ENCODE measurements around the gene GCA. TPM values are rescaled to one million over a fixed set of nuclear protein-coding genes. Genes with fewer than 3 reads are reported as not detected.

GCA gene
- total RNA-seq (2021) = 7.0 and 11.6 TPM in 2 replicates
- Bru-seq, nascent RNA = percentile 54 among the genes with signal in this experiment
- percentile 64 among the genes with signal in this experiment for BruChase-seq, experiment 1, labeled RNA remaining after a 2-hour chase
- BruChase-seq, experiment 2, labeled RNA remaining after a 6-hour chase = percentile 50 among the genes with signal in this experiment
- long read RNA-seq, transcript GCA-204 (8 exons, 1,992 nt) = major isoform, 19 of 24 reads
- long read RNA-seq, partial matches to known transcripts = 1 of 24 reads
- long read RNA-seq, other reads (novel, unspliced or antisense) = 1 of 24 reads

GRCh38 chr2:162343824-162344616 is at the start of gene GCA:
Gene GCA (plus strand): TSS chr2:162344132. CDS start chr2:162344249, 117 bp downstream.
- TF ChIP-seq EZH2 (IDR thresholded peaks at IDR 0.05; ENCODE audit: borderline replicate concordance, low read depth, low read length, poor library complexity, severe bottlenecking) (no peak), CTCF (conservative IDR thresholded peaks at IDR 0.05; ENCODE audit: low read depth, low read length) (no peak)
- peak; percentile 95 for DNase-seq (ENCODE audit: low spot score)
- Histone ChIP-seq H3K4me1 (ENCODE audit: insufficient read depth, low read length, poor library complexity, severe bottlenecking) (peaks cover 7% of the 10 kb centered on the region), H3K27ac (ENCODE audit: low read depth, low read length, poor library complexity, severe bottlenecking) (peak within 1 kb of the TSS; percentile 32), H3K9me3 (ENCODE audit: low read depth, low read length, poor library complexity, severe bottlenecking) (no peaks in the 10 kb centered on the region), H3K4me3 (ENCODE audit: low read depth, low read length, poor library complexity, severe bottlenecking) (peak within 1 kb of the TSS; percentile 62), H3K36me3 (ENCODE audit: insufficient read depth, low read length, poor library complexity, severe bottlenecking) (no peaks in the 10 kb centered on the region), H3K27me3 (replicated peaks; ENCODE audit: insufficient read depth, low read depth, low read length, poor library complexity) (no peaks in the 10 kb centered on the region)
- CTCF ChIA-PET = interaction anchor here (0.6 to 1.1 kb wide), 2 partner anchors 16 to 542 kb away, joined by 3 to 6 read pairs; no protein-coding TSS in a partner anchor
- intact Hi-C loops (cut with micrococcal nuclease; ENCODE audit: unreplicated experiment) = no loop called here
- POLR2A ChIA-PET (ENCODE audit: low non-redundant PET) = no interaction called here
- BruUV-seq (replicated peaks) = no TSS peak

DNA sequence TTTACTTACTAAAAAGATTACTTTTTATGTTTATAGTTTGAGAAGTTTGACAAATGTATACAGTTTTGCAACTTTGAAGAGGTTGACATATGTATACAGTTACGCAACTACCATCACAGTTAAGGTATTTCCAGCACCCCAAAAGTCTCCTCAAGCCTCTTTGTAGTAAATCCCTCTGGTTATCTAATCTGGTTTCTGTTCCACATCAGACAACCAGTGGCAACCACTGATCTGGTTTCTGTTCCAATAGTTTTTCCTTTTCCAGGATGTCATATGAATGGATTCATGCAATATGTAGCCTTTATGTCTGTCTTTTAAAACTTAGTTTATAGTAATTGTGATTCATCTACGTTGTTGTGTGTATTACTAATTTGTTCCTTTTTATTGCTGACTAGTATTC is 48.9 kb upstream of the GCA start:
- BruUV-seq (replicated peaks) = no TSS peak
- H3K4me1 ChIP-seq (ENCODE audit: insufficient read depth, low read length, poor library complexity, severe bottlenecking) = no peaks in the 10 kb centered on the region
- ChIA-PET POLR2A (ENCODE audit: low non-redundant PET) (no interaction called here), CTCF (no interaction called here)
- DNase-seq (ENCODE audit: low spot score) = no peak
- H3K27ac ChIP-seq (ENCODE audit: low read depth, low read length, poor library complexity, severe bottlenecking) = no peak overlapping the region
- TF ChIP-seq EZH2 (IDR thresholded peaks at IDR 0.05; ENCODE audit: borderline replicate concordance, low read depth, low read length, poor library complexity, severe bottlenecking) (no peak), CTCF (conservative IDR thresholded peaks at IDR 0.05; ENCODE audit: low read depth, low read length) (no peak)
- H3K9me3 ChIP-seq (ENCODE audit: low read depth, low read length, poor library complexity, severe bottlenecking) = no peaks in the 10 kb centered on the region
- no peaks in the 10 kb centered on the region for H3K27me3 ChIP-seq (replicated peaks; ENCODE audit: insufficient read depth, low read depth, low read length, poor library complexity)
- H3K36me3 ChIP-seq (ENCODE audit: insufficient read depth, low read length, poor library complexity, severe bottlenecking) = no peaks in the 10 kb centered on the region
- intact Hi-C loops (cut with micrococcal nuclease; ENCODE audit: unreplicated experiment) = loop anchor here (10.0 kb wide), 1 partner anchor 330 kb away; no protein-coding TSS in a partner anchor
- H3K4me3 ChIP-seq (ENCODE audit: low read depth, low read length, poor library complexity, severe bottlenecking) = no peak overlapping the region

- no peaks in the 10 kb centered on the region for H3K36me3 ChIP-seq (ENCODE audit: insufficient read depth, low read length, poor library complexity, severe bottlenecking)
- no peaks in the 10 kb centered on the region for H3K4me1 ChIP-seq (ENCODE audit: insufficient read depth, low read length, poor library complexity, severe bottlenecking)
- H3K27ac ChIP-seq (ENCODE audit: low read depth, low read length, poor library complexity, severe bottlenecking) = no peak overlapping the region
- no TSS peak for BruUV-seq (replicated peaks)
- intact Hi-C loops (cut with micrococcal nuclease; ENCODE audit: unreplicated experiment) = loop anchor here (1.0 to 10.0 kb wide), 3 partner anchors 77 to 333 kb away; no protein-coding TSS in a partner anchor
- peak; percentile 85 for TF ChIP-seq CTCF (conservative IDR thresholded peaks at IDR 0.05; ENCODE audit: low read depth, low read length)
- no peak for TF ChIP-seq EZH2 (IDR thresholded peaks at IDR 0.05; ENCODE audit: borderline replicate concordance, low read depth, low read length, poor library complexity, severe bottlenecking)
- ChIA-PET POLR2A (ENCODE audit: low non-redundant PET) (interaction anchor here (0.6 kb wide), 1 partner anchor 15 kb away, joined by 4 read pairs; no protein-coding TSS in a partner anchor), CTCF (interaction anchor here (0.5 to 1.8 kb wide), 6 partner anchors 36 to 493 kb away, joined by 3 to 39 read pairs (median 4); no protein-coding TSS in a partner anchor)
- H3K27me3 ChIP-seq (replicated peaks; ENCODE audit: insufficient read depth, low read depth, low read length, poor library complexity) = no peaks in the 10 kb centered on the region
- H3K4me3 ChIP-seq (ENCODE audit: low read depth, low read length, poor library complexity, severe bottlenecking) = no peak overlapping the region
- H3K9me3 ChIP-seq (ENCODE audit: low read depth, low read length, poor library complexity, severe bottlenecking) = no peaks in the 10 kb centered on the region
- DNase-seq (ENCODE audit: low spot score) = peak; percentile 77
These were observed 45.9 kb upstream of the GCA start for GRCh38 chr2:162297925-162298552.
